Measurements from ENCODE around the gene SLC6A6.
"Not testable (repeated sequence)": the region's sequence is repeated elsewhere in the genome, so short reads cannot be mapped to it uniquely, and the experiment has no call there.

SLC6A6 gene

GRCh38 chr3:14401692-14402303 lies 608 bp upstream of the SLC6A6 start:
- no peak for DNase-seq

- DNase-seq: peak; percentile 71 to 83
Observed at GRCh38 chr3:14403619-14404155, 1.3 kb downstream of the SLC6A6 start.

GRCh38 chr3:14404186-14404585 lies 1.8 kb downstream of the SLC6A6 start:
- DNase-seq: no peak

- no peak for DNase-seq
Observed at GRCh38 chr3:14404631-14405359, 2.4 kb downstream of the SLC6A6 start.

- peak in 1 of 2 experiments; percentile 14 for DNase-seq
Observed at GRCh38 chr3:14405360-14406238, 3.2 kb downstream of the SLC6A6 start.

GRCh38 chr3:14406336-14406735 lies 3.9 kb downstream of the SLC6A6 start:
- DNase-seq: no peak

GRCh38 chr3:14406766-14407165 lies 4.4 kb downstream of the SLC6A6 start:
- DNase-seq: no peak

GRCh38 chr3:14407203-14407602 lies 4.8 kb downstream of the SLC6A6 start:
- no peak for DNase-seq

GRCh38 chr3:14409779-14410063 lies 7.3 kb downstream of the SLC6A6 start:
- not testable (repeated sequence) for DNase-seq

- DNase-seq: no peak
Observed at GRCh38 chr3:14410106-14410502, 7.7 kb downstream of the SLC6A6 start.

- DNase-seq: peak; percentile 98 to 99
Observed at GRCh38 chr3:14410503-14411165, 8.2 kb downstream of the SLC6A6 start.

- DNase-seq: peak in 1 of 2 experiments; percentile 79
Observed at GRCh38 chr3:14411166-14411526, 8.7 kb downstream of the SLC6A6 start.

GRCh38 chr3:14411988-14412387 lies 9.6 kb downstream of the SLC6A6 start:
- no peak for DNase-seq

GRCh38 chr3:14412831-14413380 lies 10.5 kb downstream of the SLC6A6 start:
- DNase-seq: no peak

- no peak for DNase-seq
Observed at GRCh38 chr3:14413381-14414071, 11.1 kb downstream of the SLC6A6 start.

- DNase-seq: no peak
Observed at GRCh38 chr3:14414846-14415464, 12.5 kb downstream of the SLC6A6 start.

- no peak for DNase-seq
Observed at GRCh38 chr3:14415501-14415900, 13.1 kb downstream of the SLC6A6 start.

GRCh38 chr3:14416453-14416852 lies 14.0 kb downstream of the SLC6A6 start:
- DNase-seq: no peak

- DNase-seq: peak; percentile 62 to 70
Observed at GRCh38 chr3:14418296-14419250, 16.2 kb downstream of the SLC6A6 start.

Data from AML-193 (cell line).